Ureter (tissue), 1 donor: ENCODE results near the gene MYNN. TPM values are rescaled to one million over a fixed set of nuclear protein-coding genes. Genes with fewer than 3 reads are reported as not detected.

Source experiments
- DNase-seq: peaks from one replicate; pipeline ENCODE4 v3.0.0-alpha.2; 2020; ENCODE audit warnings: low spot score
- total RNA-seq: library from RNA; stranded (reverse); gene quantifications from one replicate; pipeline ENCODE4 v1.2.4, GENCODE V29; 2023
- donor health status: DM: yes; HTN: yes; CAD: no.

MYNN gene
- total RNA-seq, 1 donor from 2014 or later, result 18.5 TPM

GRCh38 chr3:169827712-169828111 is 54.5 kb downstream of the MYNN start:
- DNase-seq, result no peak

DNA sequence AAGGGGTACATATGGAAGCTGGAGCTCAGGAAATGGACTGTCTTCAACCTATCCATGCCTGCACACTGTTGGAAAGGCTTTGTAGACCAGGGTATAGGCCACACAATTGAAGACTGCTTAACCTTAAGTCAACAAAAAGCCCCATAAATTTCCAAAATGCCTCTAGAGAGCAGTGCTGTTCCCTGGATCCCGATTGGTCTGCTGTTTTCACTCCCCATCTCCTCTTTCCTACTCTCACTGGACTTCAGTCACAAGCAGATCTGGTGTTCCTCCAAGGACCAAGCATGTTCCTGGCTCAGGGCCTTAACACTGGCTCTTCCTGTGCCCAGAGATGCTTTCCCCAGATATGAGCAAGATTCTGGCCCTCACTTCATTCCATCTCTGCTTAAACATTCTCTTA is 62.3 kb downstream of the MYNN start:
- DNase-seq, result no peak

DNA sequence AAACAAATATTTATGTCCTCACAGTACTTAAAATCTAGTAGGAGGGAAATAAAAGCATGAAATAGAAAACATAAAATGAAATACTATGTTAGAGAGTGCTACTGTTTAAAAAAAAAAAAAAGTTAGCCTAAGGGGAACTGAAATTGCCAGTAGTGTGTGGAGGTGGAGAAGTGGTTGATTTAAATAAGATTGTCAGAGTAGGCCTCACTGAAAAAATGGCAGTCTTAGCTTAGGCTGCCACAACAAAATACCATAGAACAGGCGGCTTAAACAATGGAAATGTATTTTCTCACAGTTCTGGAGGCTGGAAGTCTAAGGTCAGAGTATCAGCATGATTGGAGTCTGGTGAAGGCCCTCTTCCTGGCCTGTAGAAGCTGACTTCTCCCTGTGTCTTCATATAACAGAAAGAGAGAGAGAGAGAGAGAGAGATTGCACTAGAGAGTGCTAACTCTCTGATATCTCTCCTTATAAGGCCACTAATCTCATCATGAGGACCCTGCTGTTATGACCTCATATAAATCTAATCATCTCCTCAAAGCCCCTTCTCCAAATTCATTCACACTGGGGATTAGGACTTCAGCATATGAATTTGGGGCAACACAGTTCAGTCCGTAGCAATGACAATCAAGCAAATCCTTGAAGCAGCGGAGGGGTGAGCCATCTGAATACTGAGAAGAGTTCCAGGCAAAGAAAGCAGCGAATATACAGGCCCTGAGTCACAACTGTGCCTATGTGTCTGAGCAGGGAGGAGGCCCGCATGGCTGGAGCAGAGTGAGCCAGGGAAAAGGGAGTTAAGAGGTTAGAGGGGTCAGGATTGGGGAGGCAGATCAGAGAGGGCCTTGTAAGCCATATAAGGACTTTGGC is 63.1 kb downstream of the MYNN start:
- no peak for DNase-seq

- DNase-seq, result no peak
Measured at GRCh38 chr3:169836942-169837275, 63.7 kb downstream of the MYNN start.

- DNase-seq, result no peak
Measured at GRCh38 chr3:169838511-169839030, 65.4 kb downstream of the MYNN start.

Other genes with a start within 250 kb of the MYNN start
- 218 TPM for gene MECOM, start 109.7 kb upstream of the MYNN start, total RNA-seq
- 1.4 TPM for gene TERC, start 8.3 kb upstream of the MYNN start, total RNA-seq
- gene ACTRT3, start 3.8 kb upstream of the MYNN start, total RNA-seq, result 4.0 TPM
- gene LRRIQ4, start 39.5 kb downstream of the MYNN start, total RNA-seq, result not detected
- 4.5 TPM for gene LRRC34, start 39.5 kb downstream of the MYNN start, total RNA-seq
- gene LRRC31, start 96.5 kb downstream of the MYNN start, total RNA-seq, result 0.78 TPM
- gene SAMD7, start 138.2 kb downstream of the MYNN start, total RNA-seq, result not detected
- 146 TPM for gene SEC62, start 193.4 kb downstream of the MYNN start, total RNA-seq